ENCODE data around the gene HBEGF.

DNA sequence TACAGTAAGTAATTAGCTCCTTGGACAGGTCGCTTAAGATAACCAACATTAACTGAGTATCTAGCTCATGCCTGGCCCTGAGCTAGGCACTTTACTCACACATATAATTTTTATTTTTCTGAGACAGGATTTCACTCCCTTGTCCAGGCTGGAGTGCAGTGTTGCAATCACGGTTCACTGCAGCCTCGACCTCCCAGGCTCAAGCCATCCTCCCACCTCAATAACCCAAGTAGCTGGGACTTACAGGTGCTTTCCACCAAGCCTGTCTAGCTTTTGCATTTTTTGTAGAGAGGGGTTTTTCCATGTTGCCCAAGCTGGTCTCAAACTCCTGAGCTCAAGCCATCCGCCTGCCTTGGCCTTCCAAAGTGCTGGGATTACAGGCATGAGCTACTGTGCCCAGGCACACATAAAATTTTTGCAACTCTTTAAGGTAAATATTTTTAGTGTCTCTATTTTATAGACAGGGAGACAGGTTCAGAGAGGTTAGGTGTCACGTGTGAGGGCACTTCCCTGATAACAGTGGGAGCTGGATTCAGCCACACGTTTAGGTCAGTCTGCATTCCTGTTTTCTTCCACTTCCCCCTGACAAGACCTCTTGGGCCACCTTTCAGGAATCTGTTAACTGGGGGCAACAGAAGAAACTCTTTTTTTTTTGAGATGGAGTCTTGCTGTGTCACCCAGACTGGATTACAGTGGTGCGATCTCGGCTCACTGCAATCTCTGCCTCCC lies 18.2 kb downstream of the HBEGF start:
- TF ChIP-seq, protein P1, sequence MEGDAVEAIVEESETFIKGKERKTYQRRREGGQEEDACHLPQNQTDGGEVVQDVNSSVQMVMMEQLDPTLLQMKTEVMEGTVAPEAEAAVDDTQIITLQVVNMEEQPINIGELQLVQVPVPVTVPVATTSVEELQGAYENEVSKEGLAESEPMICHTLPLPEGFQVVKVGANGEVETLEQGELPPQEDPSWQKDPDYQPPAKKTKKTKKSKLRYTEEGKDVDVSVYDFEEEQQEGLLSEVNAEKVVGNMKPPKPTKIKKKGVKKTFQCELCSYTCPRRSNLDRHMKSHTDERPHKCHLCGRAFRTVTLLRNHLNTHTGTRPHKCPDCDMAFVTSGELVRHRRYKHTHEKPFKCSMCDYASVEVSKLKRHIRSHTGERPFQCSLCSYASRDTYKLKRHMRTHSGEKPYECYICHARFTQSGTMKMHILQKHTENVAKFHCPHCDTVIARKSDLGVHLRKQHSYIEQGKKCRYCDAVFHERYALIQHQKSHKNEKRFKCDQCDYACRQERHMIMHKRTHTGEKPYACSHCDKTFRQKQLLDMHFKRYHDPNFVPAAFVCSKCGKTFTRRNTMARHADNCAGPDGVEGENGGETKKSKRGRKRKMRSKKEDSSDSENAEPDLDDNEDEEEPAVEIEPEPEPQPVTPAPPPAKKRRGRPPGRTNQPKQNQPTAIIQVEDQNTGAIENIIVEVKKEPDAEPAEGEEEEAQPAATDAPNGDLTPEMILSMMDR (IDR thresholded peaks at IDR 0.05) = no peak
- no peak for TF ChIP-seq POLR2AphosphoS5 (IDR thresholded peaks at IDR 0.05)
